Measurements from ENCODE around the gene PHACTR3.

Gene PHACTR3

DNA sequence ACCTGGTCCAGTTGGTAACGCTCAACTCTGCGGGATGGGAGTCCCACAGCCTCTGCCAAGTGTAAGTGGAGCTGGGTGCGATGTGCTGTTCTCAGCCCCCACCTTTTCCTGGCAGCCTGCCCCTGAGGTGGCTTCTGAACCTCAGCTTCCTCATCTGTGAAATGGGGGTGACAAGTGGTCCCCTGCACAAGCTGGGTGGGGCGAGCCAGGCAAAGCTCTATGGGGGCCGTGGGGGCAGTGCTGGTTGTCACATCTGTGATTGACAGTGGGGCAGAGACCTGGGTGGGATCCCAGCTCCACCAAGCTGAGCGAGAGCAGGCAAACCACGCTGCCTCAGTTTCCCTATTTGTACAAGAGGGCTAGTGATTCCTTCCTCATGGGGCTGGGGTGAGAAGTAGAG lies 166.5 kb downstream of the PHACTR3 start:
- Histone ChIP-seq H3K9me3 (ENCODE audit: insufficient read depth, low read depth, low read length) (no peaks in the 10 kb centered on the region), H3K4me1 (ENCODE audit: insufficient read depth, low read length) (no peaks in the 10 kb centered on the region), H3K27me3 (ENCODE audit: insufficient read depth, low read length) (no peaks in the 10 kb centered on the region), H3K36me3 (ENCODE audit: insufficient read depth, low read length) (no peaks in the 10 kb centered on the region), H3K27ac (ENCODE audit: low read depth, low read length) (no peak overlapping the region), H3K4me3 (ENCODE audit: low read length) (no peak overlapping the region), H3K9ac (ENCODE audit: low read depth, low read length) (no peak overlapping the region)
- 79% methylated on average over 7 of the region's 7 CpGs for WGBS

- Histone ChIP-seq H3K9me3 (ENCODE audit: insufficient read depth, low read depth, low read length) (no peaks in the 10 kb centered on the region), H3K4me1 (ENCODE audit: insufficient read depth, low read length) (no peaks in the 10 kb centered on the region), H3K27ac (ENCODE audit: low read depth, low read length) (no peak overlapping the region), H3K4me3 (ENCODE audit: low read length) (no peak overlapping the region), H3K9ac (ENCODE audit: low read depth, low read length) (no peak overlapping the region), H3K36me3 (ENCODE audit: insufficient read depth, low read length) (no peaks in the 10 kb centered on the region), H3K27me3 (ENCODE audit: insufficient read depth, low read length) (no peaks in the 10 kb centered on the region)
- WGBS: 81% methylated on average over 11 of the region's 11 CpGs
Measured at GRCh38 chr20:59771506-59772372, 167.4 kb downstream of the PHACTR3 start.

- WGBS: 80% methylated on average over 5 of the region's 6 CpGs
- H3K4me1 ChIP-seq (ENCODE audit: insufficient read depth, low read length): no peaks in the 10 kb centered on the region
- H3K4me3 ChIP-seq (ENCODE audit: low read length): no peak overlapping the region
- no peaks in the 10 kb centered on the region for H3K27me3 ChIP-seq (ENCODE audit: insufficient read depth, low read length)
- H3K9ac ChIP-seq (ENCODE audit: low read depth, low read length): no peak overlapping the region
- no peaks in the 10 kb centered on the region for H3K36me3 ChIP-seq (ENCODE audit: insufficient read depth, low read length)
- H3K9me3 ChIP-seq (ENCODE audit: insufficient read depth, low read depth, low read length): no peaks in the 10 kb centered on the region
- H3K27ac ChIP-seq (ENCODE audit: low read depth, low read length): no peak overlapping the region
Measured at GRCh38 chr20:59772373-59772705, 168.0 kb downstream of the PHACTR3 start.

GRCh38 chr20:59772931-59773913 lies 168.9 kb downstream of the PHACTR3 start:
- Histone ChIP-seq H3K27ac (ENCODE audit: low read depth, low read length) (no peak overlapping the region), H3K36me3 (ENCODE audit: insufficient read depth, low read length) (no peaks in the 10 kb centered on the region), H3K27me3 (ENCODE audit: insufficient read depth, low read length) (no peaks in the 10 kb centered on the region), H3K4me3 (ENCODE audit: low read length) (no peak overlapping the region), H3K4me1 (ENCODE audit: insufficient read depth, low read length) (no peaks in the 10 kb centered on the region), H3K9me3 (ENCODE audit: insufficient read depth, low read depth, low read length) (no peaks in the 10 kb centered on the region), H3K9ac (ENCODE audit: low read depth, low read length) (no peak overlapping the region)
- WGBS: 85% methylated on average over 21 of the region's 21 CpGs

DNA sequence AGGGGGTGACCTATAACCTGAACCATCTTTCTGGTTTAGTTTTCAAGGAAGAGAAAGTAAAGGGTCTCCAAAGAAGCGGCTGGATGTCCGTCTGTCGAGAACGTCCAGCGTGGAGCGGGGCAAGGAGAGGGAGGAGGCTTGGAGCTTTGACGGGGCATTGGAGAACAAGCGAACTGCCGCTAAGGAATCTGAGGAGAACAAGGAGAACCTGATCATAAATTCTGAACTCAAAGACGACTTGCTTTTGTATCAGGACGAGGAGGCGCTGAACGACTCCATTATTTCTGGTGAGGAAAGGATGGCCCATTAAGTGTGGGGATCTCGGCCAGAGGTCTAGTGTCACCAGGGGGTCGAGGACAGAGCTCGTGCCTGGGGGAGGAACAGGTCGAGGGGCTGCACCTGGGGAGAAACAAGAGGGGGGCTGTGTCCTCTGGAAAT lies 169.9 kb downstream of the PHACTR3 start:
- Histone ChIP-seq H3K9ac (ENCODE audit: low read depth, low read length) (no peak overlapping the region), H3K36me3 (ENCODE audit: insufficient read depth, low read length) (no peaks in the 10 kb centered on the region), H3K4me1 (ENCODE audit: insufficient read depth, low read length) (no peaks in the 10 kb centered on the region), H3K9me3 (ENCODE audit: insufficient read depth, low read depth, low read length) (no peaks in the 10 kb centered on the region), H3K27me3 (ENCODE audit: insufficient read depth, low read length) (no peaks in the 10 kb centered on the region), H3K27ac (ENCODE audit: low read depth, low read length) (no peak overlapping the region), H3K4me3 (ENCODE audit: low read length) (no peak overlapping the region)
- 85% methylated on average over 17 of the region's 17 CpGs for WGBS

GRCh38 chr20:59774921-59775686 lies 170.8 kb downstream of the PHACTR3 start:
- H3K9ac ChIP-seq (ENCODE audit: low read depth, low read length): no peak overlapping the region
- no peaks in the 10 kb centered on the region for H3K9me3 ChIP-seq (ENCODE audit: insufficient read depth, low read depth, low read length)
- no peaks in the 10 kb centered on the region for H3K27me3 ChIP-seq (ENCODE audit: insufficient read depth, low read length)
- no peak overlapping the region for H3K4me3 ChIP-seq (ENCODE audit: low read length)
- no peaks in the 10 kb centered on the region for H3K4me1 ChIP-seq (ENCODE audit: insufficient read depth, low read length)
- WGBS: 88% methylated on average over 23 of the region's 23 CpGs
- H3K27ac ChIP-seq (ENCODE audit: low read depth, low read length): no peak overlapping the region
- H3K36me3 ChIP-seq (ENCODE audit: insufficient read depth, low read length): no peaks in the 10 kb centered on the region

DNA sequence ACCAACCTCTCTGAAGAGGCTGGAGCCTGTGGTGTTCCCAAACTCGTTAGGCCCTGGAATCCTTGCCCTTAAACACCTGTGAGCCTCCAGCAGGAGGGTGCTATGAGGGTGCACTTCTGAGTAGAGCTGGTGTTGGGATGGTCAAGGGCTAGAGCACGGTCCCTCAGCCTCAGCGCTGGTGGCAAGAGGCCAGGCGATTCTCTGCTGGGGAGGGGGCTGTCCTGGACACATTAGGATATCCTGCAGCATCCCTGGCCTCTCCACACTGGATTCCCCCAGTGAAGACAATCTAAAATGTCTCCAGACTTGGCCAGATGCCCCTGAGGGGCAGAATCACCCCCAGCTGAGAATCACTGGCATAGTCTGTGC lies 171.3 kb downstream of the PHACTR3 start:
- no peaks in the 10 kb centered on the region for H3K27me3 ChIP-seq (ENCODE audit: insufficient read depth, low read length)
- no peaks in the 10 kb centered on the region for H3K9me3 ChIP-seq (ENCODE audit: insufficient read depth, low read depth, low read length)
- no peak overlapping the region for H3K4me3 ChIP-seq (ENCODE audit: low read length)
- H3K27ac ChIP-seq (ENCODE audit: low read depth, low read length): no peak overlapping the region
- no peaks in the 10 kb centered on the region for H3K4me1 ChIP-seq (ENCODE audit: insufficient read depth, low read length)
- 64% methylated on average over 4 of the region's 4 CpGs for WGBS
- no peak overlapping the region for H3K9ac ChIP-seq (ENCODE audit: low read depth, low read length)
- no peaks in the 10 kb centered on the region for H3K36me3 ChIP-seq (ENCODE audit: insufficient read depth, low read length)

DNA sequence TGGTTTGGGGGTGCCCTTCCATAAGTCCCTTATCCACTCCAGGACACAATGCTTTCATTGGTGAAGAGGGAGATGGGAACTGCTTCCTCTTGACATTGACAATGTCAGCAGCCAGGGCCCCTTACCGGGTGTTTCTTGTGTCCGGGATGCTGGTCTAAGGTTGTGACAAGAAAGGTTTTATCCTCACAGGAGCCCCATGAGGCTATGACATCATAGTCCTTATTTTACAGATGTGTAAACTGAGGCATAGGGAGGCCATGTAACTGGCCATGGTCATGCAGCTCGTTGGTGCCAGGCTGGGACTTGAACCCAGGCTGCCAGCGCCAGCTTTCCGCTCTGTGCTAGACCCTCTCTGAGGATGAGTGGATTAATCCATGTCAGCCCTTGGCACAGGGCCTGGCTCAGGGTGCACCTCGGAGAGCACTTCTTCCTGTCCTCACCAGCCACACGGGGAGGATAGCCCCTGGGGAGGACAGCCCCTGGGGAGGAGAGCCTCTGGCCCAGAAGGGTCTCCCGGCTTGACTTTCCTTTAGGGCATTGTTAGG lies 171.8 kb downstream of the PHACTR3 start:
- 77% methylated on average over 8 of the region's 8 CpGs for WGBS
- Histone ChIP-seq H3K4me3 (ENCODE audit: low read length) (no peak overlapping the region), H3K4me1 (ENCODE audit: insufficient read depth, low read length) (no peaks in the 10 kb centered on the region), H3K9me3 (ENCODE audit: insufficient read depth, low read depth, low read length) (no peaks in the 10 kb centered on the region), H3K27me3 (ENCODE audit: insufficient read depth, low read length) (no peaks in the 10 kb centered on the region), H3K36me3 (ENCODE audit: insufficient read depth, low read length) (no peaks in the 10 kb centered on the region), H3K9ac (ENCODE audit: low read depth, low read length) (no peak overlapping the region), H3K27ac (ENCODE audit: low read depth, low read length) (no peak overlapping the region)

DNA sequence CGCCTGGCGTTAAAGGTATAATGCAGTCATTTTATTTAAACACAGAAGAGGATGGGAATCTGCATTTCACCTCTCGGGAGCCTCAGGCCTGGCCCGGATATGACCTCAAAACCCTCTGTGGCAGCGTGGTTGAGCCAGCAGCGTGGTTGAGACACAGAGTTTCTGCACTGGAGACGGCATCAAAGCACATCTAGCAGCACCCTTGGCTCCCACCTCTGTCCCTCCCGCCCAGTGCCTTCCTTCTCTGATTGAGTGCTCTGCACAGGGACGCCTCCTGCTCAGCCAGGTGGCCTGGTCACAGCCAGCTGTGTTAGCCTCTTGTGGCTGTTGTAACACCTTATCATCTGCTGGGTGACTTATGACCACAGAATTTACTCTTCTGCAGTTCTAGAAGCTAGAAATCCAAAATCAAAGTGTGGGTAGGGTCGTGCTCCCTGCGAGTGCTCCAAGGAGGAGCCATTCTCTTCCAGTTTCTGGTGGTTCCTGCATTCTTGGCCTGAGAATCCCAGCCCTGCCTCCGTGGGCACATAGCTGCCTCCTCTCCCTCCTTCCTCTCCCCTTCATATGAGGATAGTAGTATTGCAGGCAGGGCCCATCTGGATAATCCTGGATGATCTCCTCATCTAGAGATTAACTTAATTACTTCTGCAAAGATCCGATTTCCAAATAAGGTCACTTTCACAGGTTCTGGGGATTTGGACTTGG lies 172.4 kb downstream of the PHACTR3 start:
- Histone ChIP-seq H3K9me3 (ENCODE audit: insufficient read depth, low read depth, low read length) (no peaks in the 10 kb centered on the region), H3K27ac (ENCODE audit: low read depth, low read length) (no peak overlapping the region), H3K4me1 (ENCODE audit: insufficient read depth, low read length) (no peaks in the 10 kb centered on the region), H3K4me3 (ENCODE audit: low read length) (no peak overlapping the region), H3K27me3 (ENCODE audit: insufficient read depth, low read length) (no peaks in the 10 kb centered on the region), H3K9ac (ENCODE audit: low read depth, low read length) (no peak overlapping the region), H3K36me3 (ENCODE audit: insufficient read depth, low read length) (no peaks in the 10 kb centered on the region)
- WGBS: 82% methylated on average over 13 of the region's 13 CpGs

DNA sequence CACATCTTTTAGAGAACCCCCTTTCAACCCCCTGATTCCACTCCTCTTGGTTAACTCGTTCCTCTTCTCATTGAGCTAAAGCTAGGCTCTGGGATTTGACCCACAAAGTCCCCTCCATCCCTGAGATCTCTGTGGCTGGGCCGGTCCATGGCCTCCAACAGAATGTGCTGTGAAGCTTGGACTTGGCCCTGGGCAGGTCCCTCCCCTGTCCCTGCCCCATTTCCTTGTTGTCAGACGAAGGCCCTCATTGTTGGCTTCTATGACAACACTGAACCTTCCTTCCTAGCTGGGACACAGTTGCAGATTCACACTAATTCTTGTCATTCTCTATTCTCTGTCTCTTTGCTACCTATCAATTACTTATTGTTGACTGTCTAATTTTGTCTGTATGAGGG lies 173.0 kb downstream of the PHACTR3 start:
- H3K4me3 ChIP-seq (ENCODE audit: low read length): no peak overlapping the region
- no peak overlapping the region for H3K27ac ChIP-seq (ENCODE audit: low read depth, low read length)
- H3K36me3 ChIP-seq (ENCODE audit: insufficient read depth, low read length): no peaks in the 10 kb centered on the region
- 64% methylated on average over 3 of the region's 3 CpGs for WGBS
- H3K9me3 ChIP-seq (ENCODE audit: insufficient read depth, low read depth, low read length): no peaks in the 10 kb centered on the region
- H3K4me1 ChIP-seq (ENCODE audit: insufficient read depth, low read length): no peaks in the 10 kb centered on the region
- H3K27me3 ChIP-seq (ENCODE audit: insufficient read depth, low read length): no peaks in the 10 kb centered on the region
- H3K9ac ChIP-seq (ENCODE audit: low read depth, low read length): no peak overlapping the region
